SK-N-SH (cell line): ENCODE measurements around the gene IL17B. TPM values are rescaled to one million over a fixed set of nuclear protein-coding genes. Genes with fewer than 3 reads are reported as not detected.

Experiments used
- CTCF ChIA-PET: fragments of 300-600, 350-600 bp; formaldehyde crosslinking; extraction: SDS; loops from one replicate; lab custom pipeline; 2021; lab: Yijun Ruan, JAX
- POLR2A ChIA-PET: fragments of 350-600 bp; sonication (Branson Sonifier 250); formaldehyde crosslinking; extraction: SDS; loops from one replicate; lab custom pipeline; 2020; ENCODE audit warnings: antibody characterized with exemption, inconsistent platforms; lab: Yijun Ruan, JAX
- DNase-seq: peaks from one replicate; pipeline ENCODE4 v3.0.0; 2012
- H2AFZ ChIP-seq: fragments of 200-600 bp; sonication (generic); 2 replicates; pipeline ENCODE4 v1.8.1; 2016; ENCODE audit warnings: antibody characterized with exemption, mild to moderate bottlenecking, low read depth
- H3F3A ChIP-seq: fragments of 200-600 bp; sonication (generic); replicated peaks from 2 replicates; pipeline ENCODE3; 2016; ENCODE audit warnings: antibody characterized with exemption, mild to moderate bottlenecking; ENCODE audit not compliant: insufficient read depth
- H3K27ac ChIP-seq, 2 experiments: fragments of 200-500 bp in 1 of 2; fragments of 200-600 bp in 1 of 2; sonication (Bioruptor generic) in 1 of 2; sonication (generic), shearing (Covaris generic) in 1 of 2; 2 replicates each; pipeline versions ENCODE4 v1.5.1 to v1.6.1; 2014 to 2016; ENCODE audit warnings: low read depth in 2 of 2, inconsistent platforms in 1 of 2, low read length in 1 of 2, mild to moderate bottlenecking in 1 of 2, mixed read lengths in 1 of 2
- H3K27me3 ChIP-seq: fragments of 200-600 bp; sonication (generic), shearing (Covaris generic); 2 replicates; pipeline ENCODE4 v1.6.1; 2016; ENCODE audit warnings: mixed run types; ENCODE audit not compliant: insufficient read depth
- H3K36me3 ChIP-seq, 2 experiments: fragments of 200-500 bp in 1 of 2; fragments of 200-600 bp in 1 of 2; sonication (Bioruptor generic) in 1 of 2; sonication (generic) in 1 of 2; replicated peaks in 1 of 2; 2 replicates each; pipeline versions ENCODE3 to v1.5.1; 2014 to 2016; ENCODE audit warnings: low read length in 1 of 2, mild to moderate bottlenecking in 1 of 2; ENCODE audit not compliant: insufficient read depth in 2 of 2, control insufficient read depth in 1 of 2
- H3K4me1 ChIP-seq, 2 experiments: fragments of 200-500 bp in 1 of 2; fragments of 200-600 bp in 1 of 2; sonication (Bioruptor generic) in 1 of 2; sonication (generic), shearing (Covaris generic) in 1 of 2; 2 replicates each; pipeline versions ENCODE4 v1.5.1 to v1.6.1; 2014 to 2016; ENCODE audit warnings: low read depth in 1 of 2, low read length in 1 of 2, mixed run types in 1 of 2; ENCODE audit not compliant: insufficient read depth in 2 of 2, control insufficient read depth in 1 of 2
- H3K4me2 ChIP-seq: fragments of 200-600 bp; sonication (generic), shearing (Covaris generic); 2 replicates; pipeline ENCODE4 v1.6.1; 2017; ENCODE audit warnings: mixed run types
- H3K4me3 ChIP-seq, 2 experiments: fragments of 200-500 bp in 1 of 2; fragments of 200-600 bp in 1 of 2; sonication (Bioruptor generic) in 1 of 2; sonication (generic), shearing (Covaris generic) in 1 of 2; 2 replicates each; pipeline versions ENCODE4 v1.5.1 to v1.8.1; 2014 to 2016; ENCODE audit warnings: low read depth in 2 of 2, inconsistent platforms in 1 of 2, low read length in 1 of 2, mild to moderate bottlenecking in 1 of 2, mixed read lengths in 1 of 2, moderate library complexity in 1 of 2
- H3K79me2 ChIP-seq: fragments of 200-600 bp; sonication (generic); 2 replicates; pipeline ENCODE4 v1.8.1; 2017; ENCODE audit warnings: mild to moderate bottlenecking; ENCODE audit not compliant: insufficient read depth
- H3K9ac ChIP-seq: fragments of 200-600 bp; sonication (generic); 2 replicates; pipeline ENCODE4 v1.6.1; 2017; ENCODE audit warnings: mixed run types
- H3K9me2 ChIP-seq: fragments of 200-600 bp; sonication (generic); 2 replicates; pipeline ENCODE4 v1.6.1; 2017; ENCODE audit warnings: mixed run types
- H3K9me3 ChIP-seq: fragments of 200-600 bp; sonication (generic); 2 replicates; pipeline ENCODE4 v1.6.1; 2017; ENCODE audit warnings: mixed run types, mild to moderate bottlenecking, moderate library complexity
- H4K20me1 ChIP-seq: fragments of 200-600 bp; sonication (generic); 2 replicates; pipeline ENCODE4 v1.6.1; 2017; ENCODE audit warnings: mild to moderate bottlenecking, mixed run types; ENCODE audit not compliant: insufficient read depth
- CHD2 ChIP-seq: fragments of 150-350 bp; IDR thresholded peaks from 2 replicates; pipeline ENCODE4 v1.6.1; 2018; ENCODE audit warnings: low read length; ENCODE audit not compliant: partially characterized antibody
- ELF1 ChIP-seq: IDR thresholded peaks from 2 replicates; pipeline ENCODE4 v1.4.0; 2012
- EP300 ChIP-seq, 2 experiments: IDR thresholded peaks; 2 replicates each; pipeline versions ENCODE4 v1.4.0 to v1.6.1; 2012; ENCODE audit warnings: borderline replicate concordance in 1 of 2, low read depth in 1 of 2, low read length in 1 of 2
- EZH2phosphoT487 ChIP-seq: fragments of 200-600 bp; sonication (generic); IDR thresholded peaks from 2 replicates; pipeline ENCODE4 v1.6.1; 2017; ENCODE audit warnings: low read depth, mixed run types, mild to moderate bottlenecking, antibody characterized with exemption, moderate library complexity, borderline replicate concordance
- GATA2 ChIP-seq: sonication (generic); formaldehyde crosslinking; IDR thresholded peaks from 2 replicates; pipeline ENCODE4 v1.5.0; 2020; ENCODE audit warnings: mild to moderate bottlenecking, missing genetic modification reagents
- MEF2A ChIP-seq: IDR thresholded peaks from 2 replicates; pipeline ENCODE4 v1.4.0; 2012; ENCODE audit warnings: low read depth, borderline replicate concordance
- MXI1 ChIP-seq: IDR thresholded peaks from 2 replicates; pipeline ENCODE4 v1.6.1; 2012; ENCODE audit warnings: mild to moderate bottlenecking, low read depth, low read length, improper control_type of control experiment
- NFIC ChIP-seq: IDR thresholded peaks from 2 replicates; pipeline ENCODE4 v1.4.0; 2012; ENCODE audit warnings: borderline replicate concordance
- PBX3 ChIP-seq: IDR thresholded peaks from 2 replicates; pipeline ENCODE4; 2012
- POLR2AphosphoS5 ChIP-seq: IDR thresholded peaks from 2 replicates; pipeline ENCODE4 v1.6.1; 2012; ENCODE audit warnings: low read depth, low read length
- RCOR1 ChIP-seq: fragments of 150-350 bp; IDR thresholded peaks from 2 replicates; pipeline ENCODE4 v1.6.1; 2017; ENCODE audit warnings: antibody characterized with exemption, low read length
- RXRA ChIP-seq: IDR thresholded peaks from 2 replicates; pipeline ENCODE4 v1.4.0; 2012; ENCODE audit warnings: low read depth, mild to moderate bottlenecking, borderline replicate concordance
- TCF12 ChIP-seq: IDR thresholded peaks from 2 replicates; pipeline ENCODE4 v1.4.0; 2012
- USF2 ChIP-seq: fragments of 150-350 bp; IDR thresholded peaks from 2 replicates; pipeline ENCODE4 v1.6.1; 2017; ENCODE audit warnings: antibody characterized with exemption, low read length, low read depth, borderline replicate concordance
- YY1 ChIP-seq: IDR thresholded peaks from 2 replicates; pipeline ENCODE4 v1.4.0; 2012; ENCODE audit warnings: low read depth, mild to moderate bottlenecking
- ZBTB33 ChIP-seq: IDR thresholded peaks from 2 replicates; pipeline ENCODE4 v1.4.0; 2012; ENCODE audit warnings: low read depth, borderline replicate concordance
- WGBS: methylation state at CpG from one replicate; pipeline ENCODE4 v1.1.6; 2017; ENCODE audit warnings: low lambda C conversion rate; 5-methylcytosine and 5-hydroxymethylcytosine counted together
- polyA plus RNA-seq, 3 experiments: library from polyadenylated mRNA; depleted of rRNA; stranded (reverse); fragments of >200 nt; gene quantifications; 2 replicates each; pipeline ENCODE4 v1.2.3, GENCODE V29; 2012

IL17B gene
- polyA plus RNA-seq, 1 of the 3 experiments (the other 2 are of a cell fraction), result 0.16 TPM

GRCh38 chr5:149417711-149418368 is 38.7 kb upstream of the IL17B start:
- DNase-seq, result no peak
- peaks cover 33% of the 10 kb centered on the region for H3F3A ChIP-seq
- no peaks in the 10 kb centered on the region for H3K9me3 ChIP-seq
- H3K4me1 ChIP-seq, result peaks cover 32 to 66% of the 10 kb centered on the region in 2 experiments
- H3K9me2 ChIP-seq, result no peaks in the 10 kb centered on the region
- H3K9ac ChIP-seq, result no peak overlapping the region
- H3K4me3 ChIP-seq, result no peak overlapping the region
- H3K27me3 ChIP-seq, result no peaks in the 10 kb centered on the region
- WGBS, result 95% methylated on average over 8 of the region's 9 CpGs
- H3K36me3 ChIP-seq, result peaks cover 2 to 42% of the 10 kb centered on the region in 2 experiments
- H4K20me1 ChIP-seq, result peaks cover 39% of the 10 kb centered on the region
- POLR2A ChIA-PET, result no interaction called here
- CTCF ChIA-PET, result interaction anchor here (2.0 to 52.5 kb wide), 3 partner anchors 15 to 46 kb away, joined by 11 to 1751 read pairs (median 98); partner anchors contain the start of genes IL17B and PCYOX1L
- TF ChIP-seq CHD2, result no peak
- no peak for TF ChIP-seq GATA2 (CRISPR knock-in tag)
- TF ChIP-seq ELF1, result no peak
- peak; percentile 64; the same call in 1 of the 2 replicates for TF ChIP-seq RCOR1
- TF ChIP-seq MEF2A, result no peak
- 0 out of 2 replicates have a peak overlapping the region, but pooled peaks have one; percentile 10 for H3K4me2 ChIP-seq
- no peak overlapping the region for H2AFZ ChIP-seq
- H3K27ac ChIP-seq, result peak overlapping the region; percentile 23 to 89; a peak in 3 of 4 replicates
- peaks cover 77% of the 10 kb centered on the region for H3K79me2 ChIP-seq

- Histone ChIP-seq H3F3A (peaks cover 28% of the 10 kb centered on the region), H3K79me2 (peaks cover 84% of the 10 kb centered on the region), H3K9me2 (no peaks in the 10 kb centered on the region), H3K27ac (peak overlapping the region; percentile 23 to 89; a peak in 3 of 4 replicates), H2AFZ (no peak overlapping the region), H4K20me1 (peaks cover 46% of the 10 kb centered on the region), H3K9me3 (no peaks in the 10 kb centered on the region), H3K27me3 (no peaks in the 10 kb centered on the region), H3K4me2 (0 out of 2 replicates have a peak overlapping the region, but pooled peaks have one; percentile 10), H3K9ac (no peak overlapping the region), H3K4me3 (no peak overlapping the region), H3K4me1 (peaks cover 27 to 65% of the 10 kb centered on the region in 2 experiments), H3K36me3 (peaks cover 2 to 42% of the 10 kb centered on the region in 2 experiments)
- POLR2A ChIA-PET, result interaction anchor here (0.9 to 1.5 kb wide), 2 partner anchors 9 to 31 kb away, joined by 3 to 5 read pairs; no protein-coding TSS in a partner anchor
- CTCF ChIA-PET, result interaction anchor here (2.0 to 52.5 kb wide), 2 partner anchors 16 to 45 kb away, joined by 11 to 1751 read pairs; partner anchors contain the start of genes IL17B and PCYOX1L
- TF ChIP-seq PBX3 (no peak), EP300 (IDR thresholded peaks at IDR 0.05; ENCODE audit: borderline replicate concordance in 1 of 2, low read depth in 1 of 2, low read length in 1 of 2) (peak in 1 of 2 experiments; percentile 48; a peak in 2 of 4 replicates), RXRA (no peak), POLR2AphosphoS5 (0 out of 2 replicates have a peak, but pooled peaks have one; percentile 7), EZH2phosphoT487 (no peak), MXI1 (no peak), TCF12 (peak; percentile 11; the same call in 1 of the 2 replicates), RCOR1 (no peak), USF2 (no peak), ZBTB33 (no peak), NFIC (no peak), CHD2 (no peak), YY1 (no peak)
- WGBS, result 62% methylated on average over 8 of the region's 8 CpGs
- DNase-seq, result peak; percentile 60
Observed at GRCh38 chr5:149416987-149417710, 38.1 kb upstream of the IL17B start.
